HG03025 (cell line): Measurements from ENCODE around the gene SLC47A1.
"Not testable (repeated sequence)": the region's sequence is repeated elsewhere in the genome, so short reads cannot be mapped to it uniquely, and the experiment has no call there.

Experiments used
- ATAC-seq: cut with Tn5 transposase; IDR thresholded peaks from one replicate; pipeline ENCODE4 v1.9.1; 2021; ENCODE audit warnings: mild to moderate bottlenecking, moderate library complexity; ENCODE audit not compliant: unreplicated experiment, low FRiP score

SLC47A1 gene

GRCh38 chr17:19533718-19534561, at the start of gene SLC47A1:
Gene SLC47A1 (plus strand): TSS chr17:19533854. CDS start chr17:19533940, 86 bp downstream.
- peak; percentile 45 for ATAC-seq

GRCh38 chr17:19485800-19486340, 47.8 kb upstream of the SLC47A1 start:
- no peak for ATAC-seq

DNA sequence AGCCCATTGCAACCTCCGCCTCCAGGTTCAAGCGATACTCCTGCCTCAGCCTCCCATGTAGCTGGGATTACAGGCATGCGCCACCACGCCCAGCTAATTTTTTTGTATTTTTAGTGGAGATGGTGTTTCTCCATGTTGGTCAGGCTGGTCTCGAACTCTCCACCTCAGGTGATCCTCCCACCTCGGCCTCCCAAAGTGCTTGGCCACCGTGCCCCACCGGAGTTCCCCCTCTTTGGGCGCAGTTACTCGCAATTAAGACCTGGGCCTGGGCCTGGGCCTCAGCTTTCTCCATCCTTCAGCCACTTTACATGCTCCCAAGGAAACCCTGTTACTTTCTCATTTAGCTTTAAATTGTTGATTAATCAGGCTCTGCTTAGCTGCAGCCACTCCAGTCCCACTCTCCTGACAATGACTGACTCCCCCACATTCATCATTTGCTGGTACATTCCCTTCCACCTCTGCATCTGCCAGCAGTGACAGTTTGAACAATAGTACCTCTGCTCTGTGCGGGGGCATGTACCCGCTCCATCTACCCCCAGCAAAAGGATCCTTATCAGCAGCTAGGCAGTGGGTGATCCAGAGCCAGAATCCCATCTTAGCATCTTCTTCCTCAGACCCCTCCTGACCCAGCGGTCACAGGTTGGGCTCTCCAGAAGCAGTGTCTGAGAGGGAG, 47.2 kb upstream of the SLC47A1 start:
- ATAC-seq, result no peak

GRCh38 chr17:19487024-19487600, 46.5 kb upstream of the SLC47A1 start:
- no peak for ATAC-seq

GRCh38 chr17:19492141-19492540, 41.5 kb upstream of the SLC47A1 start:
- no peak for ATAC-seq

GRCh38 chr17:19494961-19495806, 38.5 kb upstream of the SLC47A1 start:
- ATAC-seq, result no peak

DNA sequence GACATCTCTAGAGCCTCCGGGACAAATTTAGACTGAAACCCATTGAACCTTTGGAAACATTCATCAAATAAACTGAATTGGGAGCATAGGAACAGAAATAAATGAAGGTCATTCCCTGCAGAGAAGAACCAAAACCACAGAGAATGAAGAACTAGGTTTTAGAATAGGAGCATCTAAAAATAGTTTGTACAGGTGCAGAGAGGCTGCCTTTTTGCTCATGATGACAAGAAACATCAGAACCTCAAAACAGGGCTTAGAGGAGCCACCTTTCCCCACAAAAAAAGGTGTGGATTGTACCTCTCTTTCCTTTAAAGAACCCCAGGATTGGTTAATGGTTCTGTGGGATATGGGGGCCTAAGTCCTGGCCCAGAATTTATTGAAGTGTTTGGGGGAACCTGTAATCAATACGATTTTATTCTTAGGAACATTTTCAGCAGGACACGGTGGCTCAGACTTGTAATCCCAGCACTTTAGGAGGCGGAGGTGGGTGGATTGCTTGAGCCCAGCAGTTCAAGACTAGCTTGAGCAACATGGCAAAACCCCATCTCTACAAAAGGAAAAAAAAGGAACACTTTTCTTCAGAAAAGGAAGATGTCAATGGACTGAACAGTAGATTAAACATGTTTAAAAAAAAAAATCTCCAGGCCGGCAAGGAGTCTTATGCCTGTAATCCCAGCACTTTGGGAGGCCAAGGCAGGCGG, 37.7 kb upstream of the SLC47A1 start:
- no peak for ATAC-seq

DNA sequence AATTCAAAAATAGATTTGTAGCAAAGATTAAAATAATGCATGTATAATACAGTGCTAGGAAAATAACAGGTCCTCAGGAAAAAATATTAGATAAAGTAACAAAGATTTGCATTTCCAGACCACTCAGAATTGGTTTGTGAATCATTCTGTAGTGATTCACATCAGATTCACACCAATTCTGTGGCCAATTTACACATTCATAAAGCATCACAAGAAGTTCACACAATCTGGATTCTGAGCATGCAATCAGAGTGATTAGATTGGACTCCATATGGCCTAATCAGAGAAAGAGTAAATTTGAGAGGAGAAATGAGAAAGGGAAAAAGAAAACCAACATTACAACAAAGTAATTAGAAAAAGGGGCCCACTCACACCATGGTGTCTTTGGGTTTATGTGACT, 36.0 kb upstream of the SLC47A1 start:
- ATAC-seq, result no peak

DNA sequence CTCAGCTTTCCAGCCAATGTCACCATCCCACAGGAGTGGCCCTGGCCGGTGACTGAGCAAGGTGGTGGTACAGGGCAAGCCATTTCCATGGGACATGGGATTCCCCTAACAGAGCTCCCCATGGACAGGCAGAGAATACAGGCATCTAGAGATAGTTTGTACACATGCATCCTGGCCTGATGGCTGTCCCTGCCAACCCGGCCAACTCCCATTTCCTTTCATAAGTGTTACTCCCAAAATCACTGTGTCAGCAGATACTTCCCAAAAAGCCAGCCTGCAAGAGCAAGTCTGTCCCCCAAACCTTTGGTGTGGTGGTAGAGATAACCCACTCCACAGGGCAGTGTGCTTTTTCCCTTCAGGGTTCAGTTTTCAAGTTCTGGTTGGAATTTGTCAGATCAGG, 32.4 kb upstream of the SLC47A1 start:
- no peak for ATAC-seq

GRCh38 chr17:19502517-19502916, 31.1 kb upstream of the SLC47A1 start:
- no peak for ATAC-seq

- not testable (repeated sequence) for ATAC-seq
These were observed 28.1 kb upstream of the SLC47A1 start for GRCh38 chr17:19505561-19505960.

DNA sequence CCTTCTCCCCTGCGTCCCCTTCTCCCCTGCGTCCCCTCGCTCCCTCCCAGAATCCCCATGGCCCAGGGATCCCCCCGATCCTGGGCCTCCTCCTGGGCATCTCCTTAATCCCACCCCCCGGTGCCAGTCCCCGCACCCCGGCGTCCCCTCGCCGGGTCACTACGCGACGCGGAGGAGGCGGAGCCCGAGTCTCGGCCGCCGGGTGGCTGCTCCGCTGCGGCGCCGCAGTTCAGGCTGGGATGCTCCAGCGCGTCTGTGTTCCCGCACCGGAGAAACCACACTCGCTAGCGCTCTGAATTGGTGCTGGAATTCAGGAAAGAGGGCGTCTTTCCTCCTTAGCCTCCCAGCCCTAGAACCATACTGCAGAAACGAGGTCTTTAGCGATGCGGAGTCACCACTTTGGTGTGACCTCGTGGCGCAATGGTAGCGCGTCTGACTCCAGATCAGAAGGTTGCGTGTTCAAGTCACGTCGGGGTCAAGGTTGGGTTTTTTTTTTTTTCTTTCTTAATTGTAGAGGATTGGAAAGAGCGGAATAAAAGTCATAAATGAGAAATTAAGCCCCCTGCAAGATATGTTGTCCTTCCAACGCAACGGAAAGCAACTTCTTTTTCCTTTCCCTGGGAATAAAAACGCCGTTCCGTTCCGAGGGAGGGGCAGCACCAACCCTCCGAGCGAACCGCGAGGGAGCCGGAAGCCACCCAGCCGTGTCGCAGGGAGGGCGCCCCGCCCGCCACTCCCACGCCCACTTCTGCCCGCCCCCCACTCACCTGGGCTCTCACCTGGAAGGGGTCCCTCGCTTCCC, 25.7 kb upstream of the SLC47A1 start:
- peak; percentile 57 for ATAC-seq

DNA sequence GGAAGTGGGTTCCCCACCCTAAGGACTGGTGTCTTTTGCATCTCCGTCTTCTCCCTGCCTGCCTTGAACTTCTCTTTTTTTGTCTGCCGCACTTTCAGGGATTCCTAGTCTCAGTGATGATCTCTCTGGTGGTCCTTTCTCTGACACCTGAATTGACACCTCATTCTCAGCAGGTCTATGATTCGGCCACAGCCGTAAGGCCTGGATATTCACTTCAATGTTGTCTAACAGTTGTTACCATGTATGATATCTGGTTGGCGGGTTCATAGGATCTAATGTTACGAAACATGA, 25.1 kb upstream of the SLC47A1 start:
- ATAC-seq, result no peak

GRCh38 chr17:19509281-19509852, 24.3 kb upstream of the SLC47A1 start:
- ATAC-seq, result not testable (repeated sequence)

DNA sequence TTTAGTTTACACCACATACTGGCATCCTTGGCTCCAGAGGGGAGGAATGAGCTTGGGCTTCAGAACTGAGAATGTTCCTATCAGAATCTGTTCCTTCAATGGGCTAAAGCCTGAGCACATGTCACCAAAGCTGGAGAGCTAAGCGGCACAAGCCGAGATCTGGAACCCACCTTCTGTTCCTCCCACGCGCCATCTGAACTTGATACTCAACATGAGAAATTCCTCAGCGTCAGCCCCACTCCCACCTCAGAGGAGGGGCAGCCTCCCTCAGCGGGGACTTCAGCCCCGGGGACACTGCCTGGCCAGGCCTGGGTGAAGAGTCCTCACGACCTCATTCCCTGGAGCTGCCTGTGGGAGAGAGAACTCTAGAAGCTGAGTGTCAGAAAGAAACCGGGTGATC, 22.8 kb upstream of the SLC47A1 start:
- no peak for ATAC-seq

DNA sequence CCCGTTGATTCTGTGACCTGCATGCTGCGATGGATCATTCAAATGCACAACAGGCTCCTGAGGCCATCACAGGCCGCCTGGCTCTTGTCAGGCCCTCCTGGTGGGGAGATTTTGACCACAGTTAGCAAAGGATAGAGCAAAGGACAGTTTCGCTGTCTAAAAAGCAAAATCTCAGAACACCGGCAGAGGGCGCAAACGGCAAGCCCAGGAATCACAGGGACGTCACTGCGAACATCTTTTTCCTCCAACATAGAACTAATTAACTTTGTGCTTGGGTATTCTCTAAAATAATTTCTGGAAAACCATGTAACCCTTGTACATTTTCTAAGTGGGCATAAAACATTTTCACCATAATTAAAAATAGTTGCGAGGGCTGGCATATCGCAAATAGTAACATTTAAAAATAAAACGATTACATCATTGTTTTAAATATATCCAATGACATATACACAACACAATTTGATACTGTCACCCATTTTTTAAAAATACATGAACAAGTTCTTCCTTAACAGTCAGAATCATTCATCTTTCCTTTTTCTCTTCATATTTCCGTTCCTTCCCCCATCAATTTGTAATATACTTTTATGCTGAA, 19.7 kb upstream of the SLC47A1 start:
- ATAC-seq, result no peak

GRCh38 chr17:19517699-19518098, 16.0 kb upstream of the SLC47A1 start:
- ATAC-seq, result no peak
